PC-3 (cell line): ENCODE data around the gene PRAMEF14. TPM values are rescaled to one million over a fixed set of nuclear protein-coding genes. Genes with fewer than 3 reads are reported as not detected.
"Not testable (repeated sequence)": the region's sequence is repeated elsewhere in the genome, so short reads cannot be mapped to it uniquely, and the experiment has no call there.

ENCODE experiments used
- ATAC-seq: fragments of 200-7000 bp; cut with Tn5 transposase; 2 replicates; pipeline ENCODE4 v1.9.1; 2020; ENCODE audit warnings: mild to moderate bottlenecking, moderate library complexity
- BruUV-seq: library from RNA; stranded (reverse); fragments of 400-500 nt; replicated peaks from 2 replicates; lab custom pipeline; 2021; lab: Mats Ljungman, UMichigan
- CTCF ChIA-PET: fragments of 300-600 bp; sonication (Branson Sonifier 250); formaldehyde crosslinking; loops from one replicate; lab custom pipeline; 2022; ENCODE audit warnings: antibody characterized with exemption; lab: Charles Lee
- POLR2A ChIA-PET: fragments of 300-600 bp; sonication (Branson Sonifier 250); formaldehyde crosslinking; loops from one replicate; lab custom pipeline; 2022; ENCODE audit warnings: antibody characterized with exemption; ENCODE audit not compliant: unreplicated experiment; lab: Charles Lee
- DNase-seq: peaks from one replicate; pipeline ENCODE4 v3.0.0-alpha.2; 2015
- H2AFZ ChIP-seq: fragments of 300-600 bp; sonication (generic); 2 replicates; pipeline ENCODE4 v1.6.0; 2016; ENCODE audit warnings: antibody characterized with exemption, low read length
- H3F3A ChIP-seq: fragments of 300-600 bp; sonication (generic); one replicate; pipeline ENCODE4 v1.6.0; 2017; ENCODE audit warnings: antibody characterized with exemption, low read length, control low read depth, mild to moderate bottlenecking; ENCODE audit not compliant: unreplicated experiment
- H3K27ac ChIP-seq: fragments of 300-600 bp; sonication (generic); 2 replicates; pipeline ENCODE4 v1.5.1; 2016; ENCODE audit warnings: mild to moderate bottlenecking, low read length
- H3K27me3 ChIP-seq: fragments of 300-600 bp; sonication (generic); 2 replicates; pipeline ENCODE4 v1.6.1; 2016; ENCODE audit warnings: low read length, mixed read lengths
- H3K36me3 ChIP-seq: fragments of 300-600 bp; sonication (generic); 2 replicates; pipeline ENCODE4 v1.6.1; 2016; ENCODE audit warnings: low read depth, mixed run types, low read length, mixed read lengths
- H3K4me1 ChIP-seq: fragments of 300-600 bp; sonication (generic); 2 replicates; pipeline ENCODE4 v1.5.1; 2016; ENCODE audit warnings: low read length; ENCODE audit not compliant: insufficient read depth
- H3K4me2 ChIP-seq: fragments of 300-600 bp; sonication (generic); 2 replicates; pipeline ENCODE4 v1.6.0; 2016; ENCODE audit warnings: low read length
- H3K4me3 ChIP-seq: fragments of 300-600 bp; sonication (generic); 2 replicates; pipeline ENCODE4 v1.5.1; 2016; ENCODE audit warnings: mild to moderate bottlenecking, low read length, mixed read lengths
- H3K79me2 ChIP-seq: fragments of 300-600 bp; sonication (generic); 2 replicates; pipeline ENCODE4 v1.6.1; 2017; ENCODE audit warnings: low read length, mixed read lengths
- H3K9ac ChIP-seq: fragments of 300-600 bp; sonication (generic); 2 replicates; pipeline ENCODE4 v1.6.0; 2016; ENCODE audit warnings: mild to moderate bottlenecking, low read length
- H3K9me2 ChIP-seq: fragments of 300-600 bp; sonication (generic); replicated peaks from 2 replicates; pipeline ENCODE4 v1.6.1; 2016; ENCODE audit warnings: mixed run types, low read length, mixed read lengths
- H3K9me3 ChIP-seq: fragments of 300-600 bp; sonication (generic); 2 replicates; pipeline ENCODE4 v1.6.1; 2016; ENCODE audit warnings: low read length, mixed read lengths
- H4K20me1 ChIP-seq: fragments of 300-600 bp; sonication (generic); 2 replicates; pipeline ENCODE4 v1.6.1; 2016; ENCODE audit warnings: low read length, mixed read lengths
- CTCF ChIP-seq: fragments of 300-600 bp; sonication (generic); conservative IDR thresholded peaks from 2 replicates; pipeline ENCODE4 v1.5.1; 2017; ENCODE audit warnings: antibody characterized with exemption, low read depth, mild to moderate bottlenecking, low read length
- intact Hi-C: fragments of 100-400 bp; cut with micrococcal nuclease; formaldehyde crosslinking; loops from 2 replicates; pipeline ENCODE4 v1.9.0; 2023
- total RNA-seq: library from RNA; depleted of rRNA; stranded (reverse); fragments of >200 nt; gene quantifications from 2 replicates; pipeline ENCODE4 v1.2.3, GENCODE V29; 2014

Gene PRAMEF14
- total RNA-seq, 1 experiment from 2014 or later = not detected

DNA sequence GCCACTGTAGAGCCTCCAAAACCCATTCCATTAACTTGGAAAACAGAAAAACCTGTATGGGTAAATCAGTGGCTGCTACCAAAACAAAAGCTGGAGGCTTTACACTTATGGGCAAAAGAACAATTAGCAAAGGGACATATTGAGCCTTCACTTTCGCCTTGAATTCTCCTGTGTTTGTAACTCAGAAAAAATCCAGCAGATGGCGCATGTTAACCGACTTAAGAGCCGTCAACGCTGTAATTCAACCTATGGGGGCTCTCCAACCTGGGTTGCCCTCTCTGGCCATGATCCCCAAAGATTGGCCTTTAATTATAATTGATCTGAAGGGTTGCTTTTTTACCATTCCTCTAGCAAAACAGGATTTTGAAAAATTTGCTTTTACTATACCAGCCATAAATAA, 9.8 kb upstream of the PRAMEF14 start:
- H3F3A ChIP-seq, BruUV-seq, H3K9me2 ChIP-seq, H3K4me1 ChIP-seq, H2AFZ ChIP-seq, H3K4me2 ChIP-seq, H3K9ac ChIP-seq, H4K20me1 ChIP-seq, H3K27me3 ChIP-seq, H3K27ac ChIP-seq, H3K36me3 ChIP-seq, CTCF ChIA-PET, H3K4me3 ChIP-seq, POLR2A ChIA-PET, H3K9me3 ChIP-seq, H3K79me2 ChIP-seq: not testable (repeated sequence)
- ATAC-seq = peak; percentile 50; the same call in 1 of the 2 replicates
- DNase-seq = peak; percentile 81
- intact Hi-C loops = loop anchor here (5.0 kb wide), 1 partner anchor 66 kb away; no protein-coding TSS in a partner anchor
- peak; percentile 49 for TF ChIP-seq CTCF

DNA sequence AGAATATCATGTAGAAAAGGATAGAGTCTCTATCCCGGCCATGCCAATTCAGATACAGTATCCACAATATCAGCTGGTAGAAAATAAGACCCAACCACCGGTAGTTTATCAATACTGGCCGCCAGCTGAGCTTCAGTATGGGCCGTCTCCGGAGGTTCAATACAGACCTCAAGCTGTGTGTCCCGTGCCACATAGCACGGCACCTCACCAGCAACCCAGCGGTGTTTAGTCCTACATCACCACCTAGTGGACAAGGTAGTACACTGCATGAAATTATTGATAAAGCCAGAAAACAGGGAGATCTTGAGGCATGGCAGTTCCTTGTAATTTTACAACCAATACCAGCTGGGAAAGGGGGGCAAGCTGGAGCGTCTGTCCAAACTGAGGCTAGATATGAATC, 7.5 kb upstream of the PRAMEF14 start:
- POLR2A ChIA-PET, H3K4me3 ChIP-seq, H3K79me2 ChIP-seq, H3K4me1 ChIP-seq, H3K9me3 ChIP-seq, BruUV-seq, H4K20me1 ChIP-seq, H2AFZ ChIP-seq, H3K36me3 ChIP-seq, DNase-seq, H3K27ac ChIP-seq, H3K4me2 ChIP-seq, H3F3A ChIP-seq, H3K9me2 ChIP-seq, intact Hi-C loops, H3K27me3 ChIP-seq, CTCF ChIA-PET, H3K9ac ChIP-seq, ATAC-seq: not testable (repeated sequence)

DNA sequence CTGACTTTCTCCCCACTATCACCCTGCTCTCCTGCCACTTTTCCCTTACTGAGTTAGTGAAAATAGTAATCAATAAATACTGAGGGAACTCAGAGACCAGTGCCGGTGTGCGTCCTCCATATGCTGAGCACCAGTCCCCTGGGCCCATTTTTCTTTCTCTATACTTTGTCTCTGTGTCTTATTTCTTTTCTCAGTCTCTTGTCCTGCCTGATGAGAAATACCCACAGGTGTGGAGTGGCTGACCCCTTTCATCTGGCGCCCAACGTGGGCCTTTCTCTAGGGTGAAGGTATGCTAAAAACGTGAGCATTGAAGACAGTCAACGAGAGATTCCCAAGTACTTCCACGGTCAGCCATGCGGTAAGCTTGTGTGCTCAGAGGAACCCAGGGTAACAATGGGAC, 6.5 kb upstream of the PRAMEF14 start:
- H3K79me2 ChIP-seq, intact Hi-C loops, POLR2A ChIA-PET: not testable (repeated sequence)

DNA sequence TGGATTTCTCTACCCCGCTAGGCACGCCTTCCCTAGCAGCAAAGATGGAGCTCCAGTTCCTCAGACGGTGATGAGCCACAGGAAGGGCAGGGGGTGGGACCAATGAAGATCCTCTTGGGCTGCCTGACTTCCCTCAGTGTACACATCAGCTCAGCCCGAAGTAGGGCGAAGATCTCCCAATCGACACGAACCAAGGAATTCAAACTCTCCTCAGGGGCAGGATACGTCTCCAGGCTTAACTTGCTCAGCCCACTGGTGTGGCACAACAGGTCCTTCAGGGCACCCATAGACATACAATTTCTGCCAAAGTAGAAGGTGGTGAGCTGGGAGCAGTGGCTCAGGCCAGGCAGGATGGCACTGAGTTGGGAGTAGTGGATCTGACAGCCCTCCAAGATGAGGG, 4.4 kb downstream of the PRAMEF14 start:
- H3K79me2 ChIP-seq, H3K27me3 ChIP-seq, POLR2A ChIA-PET, H3K4me2 ChIP-seq, DNase-seq, H3K9me2 ChIP-seq, H4K20me1 ChIP-seq, H3K4me1 ChIP-seq, H3F3A ChIP-seq, H3K27ac ChIP-seq, CTCF ChIA-PET, BruUV-seq, H3K36me3 ChIP-seq, H3K4me3 ChIP-seq, H2AFZ ChIP-seq, intact Hi-C loops, H3K9me3 ChIP-seq, H3K9ac ChIP-seq, ATAC-seq: not testable (repeated sequence)

More for the DNA sequence above, 6.5 kb upstream of the PRAMEF14 start:
- H3K4me3 ChIP-seq, H3K4me1 ChIP-seq, H3K9ac ChIP-seq, H3F3A ChIP-seq, H3K9me2 ChIP-seq, CTCF ChIA-PET, H4K20me1 ChIP-seq, H2AFZ ChIP-seq, BruUV-seq, H3K9me3 ChIP-seq, H3K36me3 ChIP-seq, H3K27me3 ChIP-seq, H3K4me2 ChIP-seq, DNase-seq, ATAC-seq, H3K27ac ChIP-seq: not testable (repeated sequence)

DNA sequence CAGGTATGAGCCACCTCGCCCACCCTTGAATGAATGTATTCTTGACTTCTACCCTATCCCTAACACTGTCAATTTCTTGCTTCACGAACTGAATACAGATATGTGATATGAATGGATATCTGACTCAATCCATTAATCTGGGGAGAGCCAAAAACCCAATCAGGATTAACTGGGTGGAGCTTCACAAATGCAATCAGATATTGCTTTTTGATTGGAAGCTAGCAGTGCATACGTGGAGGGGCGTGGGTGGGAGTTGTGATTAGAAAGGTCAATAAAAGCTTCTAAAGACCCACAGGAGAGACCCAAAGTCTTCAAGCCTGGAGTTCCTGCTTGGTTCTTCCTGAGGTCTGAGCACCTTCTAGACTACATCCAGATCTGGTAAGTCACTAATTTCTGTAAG, 31.7 kb downstream of the PRAMEF14 start, which contains the start of gene PRAMEF15:
TSS of gene PRAMEF15 (plus strand) at position 301 of the 400 bp plus-strand sequence. CDS start 2,827 bp downstream, outside the sequence.
- H3K79me2 ChIP-seq, POLR2A ChIA-PET, BruUV-seq, CTCF ChIA-PET, H3K4me3 ChIP-seq, H3K9me2 ChIP-seq, H3K9me3 ChIP-seq, H3K36me3 ChIP-seq, DNase-seq, H3K9ac ChIP-seq, H4K20me1 ChIP-seq, intact Hi-C loops, H3F3A ChIP-seq, H3K27me3 ChIP-seq, H3K4me1 ChIP-seq, H2AFZ ChIP-seq, H3K4me2 ChIP-seq, ATAC-seq, H3K27ac ChIP-seq: not testable (repeated sequence)

DNA sequence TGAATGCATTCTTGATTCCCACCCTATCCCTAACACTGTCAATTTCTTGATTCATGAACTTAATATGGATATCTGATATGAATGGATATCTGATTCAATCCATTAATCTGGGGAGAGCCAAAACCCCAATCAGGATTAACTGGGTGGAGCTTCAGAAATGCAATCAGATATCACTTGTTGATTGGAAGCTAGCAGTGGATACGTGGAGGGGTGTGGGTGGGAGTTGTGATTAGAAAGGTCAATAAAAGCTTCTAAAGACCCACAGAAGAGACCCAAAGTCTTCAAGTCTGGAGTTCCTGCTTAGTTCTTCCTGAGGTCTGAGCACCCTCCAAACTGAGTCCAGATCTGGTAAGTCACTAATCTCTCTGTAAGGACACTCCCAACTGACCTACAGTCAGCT, 43.7 kb downstream of the PRAMEF14 start, which contains the start of gene PRAMEF33:
TSS of gene PRAMEF33 (plus strand) at position 301 of the 400 bp plus-strand sequence. CDS start 2,416 bp downstream, outside the sequence.
- H3K36me3 ChIP-seq, POLR2A ChIA-PET, H3K4me2 ChIP-seq, H4K20me1 ChIP-seq, H3K9me2 ChIP-seq, H3K27ac ChIP-seq, DNase-seq, H3K4me1 ChIP-seq, H3K9ac ChIP-seq, H2AFZ ChIP-seq, H3K4me3 ChIP-seq, intact Hi-C loops, H3K79me2 ChIP-seq, H3K9me3 ChIP-seq, H3F3A ChIP-seq, H3K27me3 ChIP-seq, CTCF ChIA-PET, ATAC-seq, BruUV-seq: not testable (repeated sequence)
